ENCODE results near the gene RUSC1. TPM values are rescaled to one million over a fixed set of nuclear protein-coding genes. Genes with fewer than 3 reads are reported as not detected.

Gene RUSC1
- total RNA-seq, 1 experiment from 2014 or later: 68.8 TPM

- CTCF ChIA-PET: interaction anchor here (0.6 to 9.9 kb wide), 16 partner anchors 12 to 420 kb away, joined by 3 to 204 read pairs (median 5); partner anchors contain the start of genes CLK2, HCN3 and KRTCAP2
- peak overlapping the region; percentile 74; the same call in 1 of the 2 replicates for H3K27ac Mint-ChIP-seq
- ATAC-seq: peak; percentile 13
- 0 out of 2 replicates have a peak, but pooled peaks have one; percentile 71 for TF ChIP-seq ZBTB21 (CRISPR knock-in tag; IDR thresholded peaks at IDR 0.05; ENCODE audit: borderline replicate concordance)
- TF ChIP-seq HMGXB4 (CRISPR knock-in tag; IDR thresholded peaks at IDR 0.05): peak; percentile 78; the same call in 1 of the 2 replicates
- peak; percentile 35; the same call in 1 of the 2 replicates for TF ChIP-seq FOXP1 (CRISPR knock-in tag; IDR thresholded peaks at IDR 0.05; ENCODE audit: borderline replicate concordance)
- 0 out of 2 replicates have a peak, but pooled peaks have one; percentile 83 for TF ChIP-seq CBFB (CRISPR knock-in tag; IDR thresholded peaks at IDR 0.05; ENCODE audit: low read depth)
- TF ChIP-seq CREM (CRISPR knock-in tag; IDR thresholded peaks at IDR 0.05): 0 out of 2 replicates have a peak, but pooled peaks have one; percentile 29
- TF ChIP-seq ETV6 (CRISPR knock-in tag; IDR thresholded peaks at IDR 0.05): peak; percentile 68; the same call in 1 of the 2 replicates
- TF ChIP-seq E2F4 (CRISPR knock-in tag; IDR thresholded peaks at IDR 0.05; ENCODE audit: borderline replicate concordance, low read depth): 0 out of 2 replicates have a peak, but pooled peaks have one; percentile 31
- no peak for TF ChIP-seq GTF2I (CRISPR knock-in tag; conservative IDR thresholded peaks at IDR 0.05)
- TF ChIP-seq TEAD1 (CRISPR knock-in tag; IDR thresholded peaks at IDR 0.05): 0 out of 2 replicates have a peak, but pooled peaks have one; percentile 22
- TF ChIP-seq USF2 (CRISPR knock-in tag; IDR thresholded peaks at IDR 0.05): peak; percentile 37; the same call in 1 of the 2 replicates
- no peak for TF ChIP-seq CTCF (IDR thresholded peaks at IDR 0.05)
- no peak; the same call in 1 of the 2 replicates for TF ChIP-seq ZNF219 (CRISPR knock-in tag; IDR thresholded peaks at IDR 0.05; ENCODE audit: borderline replicate concordance)
- TF ChIP-seq NFYB (CRISPR knock-in tag; conservative IDR thresholded peaks at IDR 0.05; ENCODE audit: low read depth): peak; percentile 21; the same call in 1 of the 2 replicates
- TF ChIP-seq PREB (CRISPR knock-in tag; IDR thresholded peaks at IDR 0.05; ENCODE audit: borderline replicate concordance): no peak
- 0 out of 2 replicates have a peak, but pooled peaks have one; percentile 35 for TF ChIP-seq ATF1 (CRISPR knock-in tag; IDR thresholded peaks at IDR 0.05)
- TF ChIP-seq RELA (CRISPR knock-in tag; IDR thresholded peaks at IDR 0.05; ENCODE audit: borderline replicate concordance): peak; percentile 8; the same call in 1 of the 2 replicates
- TF ChIP-seq SMAD4 (CRISPR knock-in tag; IDR thresholded peaks at IDR 0.05): no peak
- TF ChIP-seq JUN (CRISPR knock-in tag; IDR thresholded peaks at IDR 0.05): peak; percentile 26; the same call in 1 of the 2 replicates
- no peak for TF ChIP-seq NR2C2 (CRISPR knock-in tag; IDR thresholded peaks at IDR 0.05)
- TF ChIP-seq TCF7 (CRISPR knock-in tag; IDR thresholded peaks at IDR 0.05; ENCODE audit: low read depth): 0 out of 2 replicates have a peak, but pooled peaks have one; percentile 30
- peak; percentile 42 for TF ChIP-seq FOXK1 (CRISPR knock-in tag; IDR thresholded peaks at IDR 0.05)
- TF ChIP-seq ARID4B (CRISPR knock-in tag; IDR thresholded peaks at IDR 0.05; ENCODE audit: borderline replicate concordance): peak; percentile 82
- no peak for TF ChIP-seq USF1 (CRISPR knock-in tag; IDR thresholded peaks at IDR 0.05)
Measured at GRCh38 chr1:155324717-155325602, 4.3 kb downstream of the RUSC1 start.

More at GRCh38 chr1:155324717-155325602, 4.3 kb downstream of the RUSC1 start:
- peak; percentile 85 for DNase-seq (ENCODE audit: low spot score)
- Mint-ChIP-seq H3K4me1 (peaks cover 33% of the 10 kb centered on the region), H3K4me3 (peak overlapping the region; percentile 91), H3K27me3 (ENCODE audit: low read depth) (peaks cover 6% of the 10 kb centered on the region), H3K9me3 (no peaks in the 10 kb centered on the region), H3K36me3 (peaks cover 12% of the 10 kb centered on the region)
- POLR2A ChIA-PET: interaction anchor here (1.8 to 2.5 kb wide), 2 partner anchors 17 to 52 kb away, joined by 5 to 13 read pairs; partner anchors contain the start of genes CLK2 and FDPS

Data from WTC11 (cell line).